WERI-Rb-1 (cell line): Measurements from ENCODE around the gene ASIC1.

Experiments
- DNase-seq: peaks from one replicate; pipeline ENCODE4 v3.0.0-alpha.2; 2020
- H3K27ac ChIP-seq: fragments of 250-450 bp; sonication (Bioruptor Pico); 2 replicates; pipeline ENCODE4 v1.5.1; 2020; ENCODE audit warnings: mild to moderate bottlenecking, moderate library complexity
- H3K27me3 ChIP-seq: fragments of 250-450 bp; sonication (Bioruptor Pico); 2 replicates; pipeline ENCODE4 v1.5.1; 2021; ENCODE audit warnings: mild to moderate bottlenecking, low read depth, moderate library complexity; ENCODE audit not compliant: insufficient read depth, severe bottlenecking
- H3K36me3 ChIP-seq: fragments of 250-450 bp; sonication (Bioruptor Pico); 2 replicates; pipeline ENCODE4 v1.5.1; 2020; ENCODE audit warnings: mild to moderate bottlenecking, moderate library complexity
- H3K4me3 ChIP-seq: 2 replicates; pipeline ENCODE4 v1.5.1; 2011; ENCODE audit warnings: low read depth, mild to moderate bottlenecking, control low read depth, low read length
- H3K9me3 ChIP-seq: fragments of 250-450 bp; sonication (Bioruptor Pico); 2 replicates; pipeline ENCODE4 v1.5.1; 2021; ENCODE audit warnings: mild to moderate bottlenecking, moderate library complexity; ENCODE audit not compliant: severe bottlenecking
- CTCF ChIP-seq: IDR thresholded peaks from 2 replicates; pipeline ENCODE4 v1.5.1; 2011; ENCODE audit warnings: low read depth, mild to moderate bottlenecking, control low read depth, inconsistent platforms, low read length

The ASIC1 gene

DNA sequence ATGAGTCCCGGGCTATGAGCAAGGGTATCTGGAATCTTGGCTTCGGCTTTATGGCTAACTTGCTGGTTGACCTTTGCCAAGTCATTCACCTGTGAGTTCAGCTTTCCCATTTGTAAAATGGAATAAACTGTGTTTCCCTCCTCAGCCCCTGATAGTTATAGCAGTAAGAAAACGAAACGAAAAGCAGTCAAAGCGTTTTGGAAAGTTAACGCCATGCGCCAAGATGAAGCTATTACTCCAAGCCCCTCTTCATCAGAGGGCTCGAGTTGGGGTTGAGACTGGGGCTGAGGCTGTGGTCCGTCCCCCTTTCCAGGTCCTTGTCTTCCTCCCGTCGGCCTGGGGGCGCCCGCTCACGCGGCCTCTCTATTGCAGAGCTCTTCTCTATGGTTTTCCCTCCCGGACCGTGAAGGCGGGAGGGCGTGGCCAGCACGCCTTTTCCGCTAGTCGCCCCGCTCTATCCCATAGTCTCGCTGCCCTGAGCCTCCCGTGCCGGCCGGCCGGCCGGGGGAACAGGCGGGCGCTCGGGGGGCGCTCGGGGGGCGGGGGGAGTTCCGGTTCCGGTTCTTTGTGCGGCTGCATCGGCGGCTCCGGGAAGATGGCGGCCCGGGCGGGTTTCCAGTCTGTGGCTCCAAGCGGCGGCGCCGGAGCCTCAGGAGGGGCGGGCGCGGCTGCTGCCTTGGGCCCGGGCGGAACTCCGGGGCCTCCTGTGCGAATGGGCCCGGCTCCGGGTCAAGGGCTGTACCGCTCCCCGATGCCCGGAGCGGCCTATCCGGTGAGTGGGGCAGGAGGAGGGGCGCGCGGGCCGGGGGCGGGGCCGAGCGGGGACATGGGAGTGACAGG lies 27.6 kb downstream of the ASIC1 start, which contains the start of gene SMARCD1:
TSS of gene SMARCD1 (plus strand) at position 568 of the 840 bp plus-strand sequence. CDS start at position 596, 28 bp downstream.
- peak; percentile 96 for DNase-seq
- TF ChIP-seq CTCF = peak; percentile 79
- peaks cover 36% of the 10 kb centered on the region for H3K36me3 ChIP-seq
- H3K4me3 ChIP-seq = peak within 1 kb of the TSS; percentile 52
- H3K9me3 ChIP-seq = no peaks in the 10 kb centered on the region
- no peaks in the 10 kb centered on the region for H3K27me3 ChIP-seq
- H3K27ac ChIP-seq = peak within 1 kb of the TSS; percentile 96

- peaks cover 42% of the 10 kb centered on the region for H3K36me3 ChIP-seq
- no peaks in the 10 kb centered on the region for H3K27me3 ChIP-seq
- no peak for TF ChIP-seq CTCF
- peak overlapping the region; percentile 52 for H3K4me3 ChIP-seq
- H3K9me3 ChIP-seq = no peaks in the 10 kb centered on the region
- H3K27ac ChIP-seq = peak overlapping the region; percentile 96
- no peak for DNase-seq
These were observed 28.2 kb downstream of the ASIC1 start for GRCh38 chr12:50085615-50086072.

- no peak overlapping the region; the same call in 1 of the 2 replicates for H3K4me3 ChIP-seq
- peaks cover 45% of the 10 kb centered on the region for H3K36me3 ChIP-seq
- no peaks in the 10 kb centered on the region for H3K9me3 ChIP-seq
- DNase-seq = no peak
- no peak overlapping the region for H3K27ac ChIP-seq
- no peak for TF ChIP-seq CTCF
- H3K27me3 ChIP-seq = no peaks in the 10 kb centered on the region
These were observed 28.8 kb downstream of the ASIC1 start for GRCh38 chr12:50086148-50086547.

GRCh38 chr12:50087151-50087550 lies 29.8 kb downstream of the ASIC1 start:
- no peak for TF ChIP-seq CTCF
- no peak for DNase-seq
- H3K4me3 ChIP-seq = no peak overlapping the region
- H3K9me3 ChIP-seq = no peaks in the 10 kb centered on the region
- H3K27ac ChIP-seq = no peak overlapping the region
- H3K36me3 ChIP-seq = peaks cover 54% of the 10 kb centered on the region
- H3K27me3 ChIP-seq = no peaks in the 10 kb centered on the region

DNA sequence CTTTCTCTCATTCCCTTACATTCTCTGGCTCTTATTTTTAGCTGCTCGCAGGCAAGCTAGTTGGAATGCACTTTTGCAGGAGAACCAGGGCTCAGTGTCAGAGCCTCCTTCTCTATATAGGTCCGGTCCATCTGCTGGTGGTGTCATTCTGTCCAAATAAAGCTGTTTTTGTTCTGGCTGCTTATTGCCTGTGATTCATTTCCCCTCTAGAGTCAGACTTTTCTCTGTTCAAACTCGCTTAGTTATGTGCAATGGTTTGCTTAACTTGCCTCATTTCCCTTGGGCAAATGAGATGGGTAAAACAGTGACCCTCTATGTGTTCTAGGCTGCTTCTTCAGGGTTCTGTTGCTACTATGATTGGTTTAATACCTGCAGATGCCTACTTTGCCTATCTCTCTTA lies 30.6 kb downstream of the ASIC1 start:
- Histone ChIP-seq H3K27ac (no peak overlapping the region), H3K27me3 (no peaks in the 10 kb centered on the region), H3K9me3 (no peaks in the 10 kb centered on the region), H3K4me3 (no peak overlapping the region), H3K36me3 (peaks cover 61% of the 10 kb centered on the region)
- no peak for DNase-seq
- TF ChIP-seq CTCF = no peak
